HCT116 (cell line): ENCODE results near the gene CCL7. TPM values are rescaled to one million over a fixed set of nuclear protein-coding genes. Genes with fewer than 3 reads are reported as not detected.

Source experiments
- ATAC-seq: fragments of 200-7000 bp; cut with Tn5 transposase; 2 replicates; pipeline ENCODE4 v1.9.1; 2020; ENCODE audit warnings: mild to moderate bottlenecking, moderate library complexity
- BruUV-seq: library from RNA; stranded (reverse); fragments of 400-500 nt; replicated peaks from 2 replicates; lab custom pipeline; 2021; lab: Mats Ljungman, UMichigan
- CTCF ChIA-PET: fragments of 300-600 bp; sonication (Branson Sonifier 250); formaldehyde crosslinking; loops from one replicate; lab custom pipeline; 2021; ENCODE audit warnings: antibody characterized with exemption; lab: Charles Lee
- POLR2A ChIA-PET: fragments of 300-600, 350-600 bp; sonication (Branson Sonifier 250); formaldehyde crosslinking; loops from one replicate; lab custom pipeline; 2021; ENCODE audit warnings: antibody characterized with exemption; lab: Charles Lee
- RAD21 ChIA-PET, 2 experiments: fragments of 300-600 bp; sonication (Branson Sonifier 250); formaldehyde crosslinking; loops; one replicate each; lab custom pipeline; 2023; ENCODE audit warnings: low total read pairs in 2 of 2; ENCODE audit not compliant: uncharacterized antibody in 2 of 2, unreplicated experiment in 2 of 2, low non-redundant PET in 1 of 2; lab: Charles Lee
- DNase-seq: peaks from one replicate; pipeline ENCODE4 v3.0.0-alpha.2; 2010; ENCODE audit warnings: low read depth, low spot score
- H2AFZ ChIP-seq: fragments of 200-600 bp; shearing (Covaris generic), sonication (generic); 2 replicates; pipeline ENCODE4 v1.6.1; 2017; ENCODE audit warnings: low read depth, mixed run types, mixed read lengths, antibody characterized with exemption, low read length; ENCODE audit not compliant: poor library complexity, severe bottlenecking
- H3K27ac ChIP-seq: 2 replicates; pipeline ENCODE4 v1.5.1; 2012; ENCODE audit warnings: low read depth, low read length
- H3K27me3 ChIP-seq: fragments of 200-600 bp; sonication (generic); 2 replicates; pipeline ENCODE4 v1.6.1; 2016; ENCODE audit warnings: mixed run types, low read length, mixed read lengths; ENCODE audit not compliant: insufficient read depth
- H3K36me3 ChIP-seq, 2 experiments: fragments of 200-500 bp in 1 of 2; fragments of 200-600 bp in 1 of 2; sonication (Bioruptor generic) in 1 of 2; sonication (generic) in 1 of 2; 2 replicates each; pipeline versions ENCODE4 v1.5.1 to v1.6.1; 2014 to 2016; ENCODE audit warnings: low read length in 2 of 2, inconsistent platforms in 1 of 2, mixed read lengths in 1 of 2, mixed run types in 1 of 2; ENCODE audit not compliant: insufficient read depth in 2 of 2, control insufficient read depth in 1 of 2
- H3K4me1 ChIP-seq, 2 experiments: fragments of 200-600 bp in 1 of 2; sonication (generic) in 1 of 2; 2 replicates each; pipeline versions ENCODE4 v1.5.1 to v1.6.1; 2012 to 2017; ENCODE audit warnings: low read length in 2 of 2, inconsistent platforms in 1 of 2, mild to moderate bottlenecking in 1 of 2, mixed read lengths in 1 of 2, mixed run types in 1 of 2, moderate library complexity in 1 of 2; ENCODE audit not compliant: insufficient read depth in 2 of 2, control insufficient read depth in 1 of 2
- H3K4me2 ChIP-seq: fragments of 200-600 bp; sonication (generic); 2 replicates; pipeline ENCODE4 v1.6.1; 2017; ENCODE audit warnings: mixed run types, low read length, mixed read lengths
- H3K4me3 ChIP-seq, 2 experiments: fragments of 200-600 bp in 1 of 2; sonication (generic) in 1 of 2; replicated peaks in 1 of 2; 2 replicates each; pipeline ENCODE4 v1.5.1; 2011 to 2016; ENCODE audit warnings: low read length in 2 of 2, control low read depth in 1 of 2, low read depth in 1 of 2, mild to moderate bottlenecking in 1 of 2, mixed read lengths in 1 of 2, mixed run types in 1 of 2
- H3K79me2 ChIP-seq: fragments of 200-600 bp; sonication (generic); 2 replicates; pipeline ENCODE4 v1.6.1; 2017; ENCODE audit warnings: mild to moderate bottlenecking, mixed run types, low read length, moderate library complexity, mixed read lengths; ENCODE audit not compliant: insufficient read depth
- H3K9ac ChIP-seq: fragments of 200-600 bp; sonication (generic); 2 replicates; pipeline ENCODE4 v1.6.1; 2016; ENCODE audit warnings: low read length, mixed read lengths
- H3K9me2 ChIP-seq: fragments of 200-600 bp; sonication (generic), shearing (Covaris generic); 2 replicates; pipeline ENCODE4 v1.6.1; 2017; ENCODE audit warnings: mixed run types, mild to moderate bottlenecking, moderate library complexity; ENCODE audit not compliant: insufficient read depth
- H3K9me3 ChIP-seq, 2 experiments: fragments of 200-500 bp in 1 of 2; fragments of 200-600 bp in 1 of 2; sonication (Bioruptor generic) in 1 of 2; sonication (generic) in 1 of 2; 2 replicates each; pipeline ENCODE4 v1.6.1; 2014 to 2017; ENCODE audit warnings: low read length in 2 of 2, mixed read lengths in 2 of 2, inconsistent platforms in 1 of 2, low read depth in 1 of 2, mild to moderate bottlenecking in 1 of 2, mixed run types in 1 of 2, moderate library complexity in 1 of 2; ENCODE audit not compliant: control insufficient read depth in 1 of 2, insufficient read depth in 1 of 2
- H4K20me1 ChIP-seq: fragments of 200-600 bp; sonication (generic), shearing (Covaris generic); 2 replicates; pipeline ENCODE4 v1.6.1; 2017; ENCODE audit warnings: mixed run types, mild to moderate bottlenecking, moderate library complexity; ENCODE audit not compliant: insufficient read depth
- ATF3 ChIP-seq: IDR thresholded peaks from 2 replicates; pipeline ENCODE4 v1.6.1; 2012
- CBX3 ChIP-seq: IDR thresholded peaks from 2 replicates; pipeline ENCODE4 v1.6.1; 2012; ENCODE audit warnings: low read depth
- CEBPB ChIP-seq: IDR thresholded peaks from 2 replicates; pipeline ENCODE4 v1.6.1; 2012; ENCODE audit warnings: low read depth
- EGR1 ChIP-seq: IDR thresholded peaks from 2 replicates; pipeline ENCODE4 v1.6.1; 2012; ENCODE audit warnings: low read depth
- ELF1 ChIP-seq: IDR thresholded peaks from 2 replicates; pipeline ENCODE4 v1.6.1; 2012; ENCODE audit warnings: low read depth, borderline replicate concordance
- EZH2 ChIP-seq: fragments of 200-600 bp; sonication (generic); IDR thresholded peaks from 2 replicates; pipeline ENCODE4 v1.6.1; 2017; ENCODE audit warnings: antibody characterized with exemption, mixed run types
- JUND ChIP-seq: IDR thresholded peaks from 2 replicates; pipeline ENCODE4 v1.6.1; 2012
- POLR2AphosphoS5 ChIP-seq: IDR thresholded peaks from 2 replicates; pipeline ENCODE4 v1.6.1; 2011; ENCODE audit warnings: mild to moderate bottlenecking, low read depth, low read length, moderate library complexity
- RAD21 ChIP-seq: IDR thresholded peaks from 2 replicates; pipeline ENCODE4 v1.6.1; 2012; ENCODE audit warnings: low read depth, mild to moderate bottlenecking
- SIN3A ChIP-seq: IDR thresholded peaks from 2 replicates; pipeline ENCODE4 v1.6.1; 2012; ENCODE audit warnings: low read depth
- SP1 ChIP-seq: IDR thresholded peaks from 2 replicates; pipeline ENCODE4 v1.6.1; 2012; ENCODE audit warnings: low read depth
- TCF7L2 ChIP-seq: IDR thresholded peaks from 2 replicates; pipeline ENCODE4 v1.7.0; 2011; ENCODE audit warnings: borderline replicate concordance, inconsistent platforms; ENCODE audit not compliant: insufficient read depth, insufficient read length; ENCODE audit errors: extremely low read depth
- ZFX ChIP-seq: fragments of 450-650 bp; IDR thresholded peaks from 2 replicates; pipeline ENCODE4 v1.6.1; 2017
- ZNF274 ChIP-seq: fragments of 200-500 bp; sonication (Bioruptor generic); IDR thresholded peaks from 2 replicates; pipeline ENCODE4 v1.6.1; 2014; ENCODE audit warnings: mild to moderate bottlenecking, low read depth, low read length, inconsistent platforms
- intact Hi-C: fragments of 100-400 bp; cut with micrococcal nuclease; formaldehyde crosslinking; loops from 2 replicates; pipeline ENCODE4 v1.10.0; 2022
- total RNA-seq: library from RNA; stranded (reverse); gene quantifications from one replicate; pipeline ENCODE4 v1.2.1, GENCODE V29; 2021; ENCODE audit not compliant: unreplicated experiment
- TF ChIP-seq, protein P1 (sequence below), 3 experiments: fragments of 200-600 bp in 1 of 3; sonication (generic) in 1 of 3; IDR thresholded peaks in 2 of 3; conservative IDR thresholded peaks in 1 of 3; 2 replicates each; pipeline ENCODE4 v1.5.1; 2012 to 2017; ENCODE audit warnings: low read depth in 2 of 3, low read length in 2 of 3, antibody characterized with exemption in 1 of 3, borderline replicate concordance in 1 of 3, control low read depth in 1 of 3, mild to moderate bottlenecking in 1 of 3, mixed read lengths in 1 of 3, mixed run types in 1 of 3, moderate library complexity in 1 of 3; ENCODE audit not compliant: insufficient read depth in 1 of 3
- TF ChIP-seq, protein P2 (sequence below): IDR thresholded peaks from 2 replicates; pipeline ENCODE4 v1.6.1; 2011; ENCODE audit warnings: mild to moderate bottlenecking, low read length, moderate library complexity; ENCODE audit not compliant: insufficient replicate concordance; ENCODE audit errors: extremely low read depth

The CCL7 gene
- total RNA-seq, 1 experiment from 2014 or later: not detected

- no peak overlapping the region for H3K9ac ChIP-seq
- no peak overlapping the region for H3K27ac ChIP-seq
- intact Hi-C loops: no loop called here
- no peaks in the 10 kb centered on the region for H3K79me2 ChIP-seq
- H3K9me2 ChIP-seq: no peaks in the 10 kb centered on the region
- H2AFZ ChIP-seq: no peak overlapping the region
- no peak overlapping the region for H3K4me2 ChIP-seq
- H3K9me3 ChIP-seq: no peaks in the 10 kb centered on the region
- RAD21 ChIA-PET: no interaction called here
- no peaks in the 10 kb centered on the region for H3K4me1 ChIP-seq
- H3K36me3 ChIP-seq: no peaks in the 10 kb centered on the region
- H4K20me1 ChIP-seq: no peaks in the 10 kb centered on the region
- CTCF ChIA-PET: no interaction called here
- no peak for ATAC-seq
- no TSS peak for BruUV-seq
- no peak overlapping the region for H3K4me3 ChIP-seq
- DNase-seq: no peak
- no peaks in the 10 kb centered on the region for H3K27me3 ChIP-seq
- POLR2A ChIA-PET: no interaction called here
- TF ChIP-seq EZH2 (no peak), ELF1 (no peak), ATF3 (no peak), TCF7L2 (no peak), CEBPB (no peak)
- TF ChIP-seq, protein P1, sequence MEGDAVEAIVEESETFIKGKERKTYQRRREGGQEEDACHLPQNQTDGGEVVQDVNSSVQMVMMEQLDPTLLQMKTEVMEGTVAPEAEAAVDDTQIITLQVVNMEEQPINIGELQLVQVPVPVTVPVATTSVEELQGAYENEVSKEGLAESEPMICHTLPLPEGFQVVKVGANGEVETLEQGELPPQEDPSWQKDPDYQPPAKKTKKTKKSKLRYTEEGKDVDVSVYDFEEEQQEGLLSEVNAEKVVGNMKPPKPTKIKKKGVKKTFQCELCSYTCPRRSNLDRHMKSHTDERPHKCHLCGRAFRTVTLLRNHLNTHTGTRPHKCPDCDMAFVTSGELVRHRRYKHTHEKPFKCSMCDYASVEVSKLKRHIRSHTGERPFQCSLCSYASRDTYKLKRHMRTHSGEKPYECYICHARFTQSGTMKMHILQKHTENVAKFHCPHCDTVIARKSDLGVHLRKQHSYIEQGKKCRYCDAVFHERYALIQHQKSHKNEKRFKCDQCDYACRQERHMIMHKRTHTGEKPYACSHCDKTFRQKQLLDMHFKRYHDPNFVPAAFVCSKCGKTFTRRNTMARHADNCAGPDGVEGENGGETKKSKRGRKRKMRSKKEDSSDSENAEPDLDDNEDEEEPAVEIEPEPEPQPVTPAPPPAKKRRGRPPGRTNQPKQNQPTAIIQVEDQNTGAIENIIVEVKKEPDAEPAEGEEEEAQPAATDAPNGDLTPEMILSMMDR (IDR thresholded peaks at IDR 0.05 in 2 of 3, conservative IDR thresholded peaks at IDR 0.05 in 1 of 3; ENCODE audit: borderline replicate concordance in 1 of 3, insufficient read depth in 1 of 3, low read depth in 2 of 3, low read length in 2 of 3): no peak
These were observed 29.0 kb downstream of the CCL7 start for GRCh38 chr17:34299027-34299426.

DNA sequence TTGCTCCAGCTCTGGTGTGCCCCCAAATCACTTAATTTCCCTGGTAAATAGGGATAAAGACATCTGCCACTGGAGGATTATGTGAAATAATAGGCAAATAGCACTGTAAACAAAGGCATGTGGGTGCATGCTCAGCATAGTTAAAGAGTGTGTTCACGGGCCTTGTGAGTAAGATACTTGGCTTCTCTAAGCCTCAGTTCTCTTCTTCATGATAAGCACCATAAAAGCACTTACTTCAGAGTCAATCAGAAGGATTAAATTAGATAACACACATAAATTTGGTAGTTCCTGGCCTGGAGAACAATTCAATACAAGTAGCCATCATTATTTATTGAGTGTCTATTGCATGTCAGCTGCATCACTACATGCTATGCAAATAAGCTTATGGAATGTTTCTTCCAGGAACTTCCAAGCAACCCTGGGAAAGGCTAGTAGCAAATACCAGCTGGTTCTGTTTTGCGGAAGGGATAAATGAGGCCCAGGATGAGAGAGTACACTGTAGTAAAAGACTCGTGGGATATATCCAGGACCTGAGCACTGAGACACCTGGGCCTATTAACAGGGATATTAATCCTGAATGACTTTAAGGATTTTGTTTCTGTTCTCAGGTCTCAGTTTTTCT lies 30.0 kb downstream of the CCL7 start:
- H3K9me2 ChIP-seq: no peaks in the 10 kb centered on the region
- BruUV-seq: no TSS peak
- TF ChIP-seq CBX3 (no peak), SIN3A (no peak), RAD21 (no peak), ZNF274 (no peak), ZFX (no peak), TCF7L2 (no peak), EGR1 (no peak), CEBPB (no peak), POLR2AphosphoS5 (no peak), SP1 (no peak), JUND (no peak)
- TF ChIP-seq, protein P2, sequence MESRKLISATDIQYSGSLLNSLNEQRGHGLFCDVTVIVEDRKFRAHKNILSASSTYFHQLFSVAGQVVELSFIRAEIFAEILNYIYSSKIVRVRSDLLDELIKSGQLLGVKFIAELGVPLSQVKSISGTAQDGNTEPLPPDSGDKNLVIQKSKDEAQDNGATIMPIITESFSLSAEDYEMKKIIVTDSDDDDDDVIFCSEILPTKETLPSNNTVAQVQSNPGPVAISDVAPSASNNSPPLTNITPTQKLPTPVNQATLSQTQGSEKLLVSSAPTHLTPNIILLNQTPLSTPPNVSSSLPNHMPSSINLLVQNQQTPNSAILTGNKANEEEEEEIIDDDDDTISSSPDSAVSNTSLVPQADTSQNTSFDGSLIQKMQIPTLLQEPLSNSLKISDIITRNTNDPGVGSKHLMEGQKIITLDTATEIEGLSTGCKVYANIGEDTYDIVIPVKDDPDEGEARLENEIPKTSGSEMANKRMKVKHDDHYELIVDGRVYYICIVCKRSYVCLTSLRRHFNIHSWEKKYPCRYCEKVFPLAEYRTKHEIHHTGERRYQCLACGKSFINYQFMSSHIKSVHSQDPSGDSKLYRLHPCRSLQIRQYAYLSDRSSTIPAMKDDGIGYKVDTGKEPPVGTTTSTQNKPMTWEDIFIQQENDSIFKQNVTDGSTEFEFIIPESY: no peak
- no peaks in the 10 kb centered on the region for H4K20me1 ChIP-seq
- POLR2A ChIA-PET: no interaction called here
- ATAC-seq (no peak), DNase-seq (no peak)
- RAD21 ChIA-PET: no interaction called here
- no peaks in the 10 kb centered on the region for H3K9me3 ChIP-seq
- H3K27ac ChIP-seq: no peak overlapping the region
- H3K4me2 ChIP-seq: no peak overlapping the region
- intact Hi-C loops: no loop called here
- CTCF ChIA-PET: no interaction called here
- no peak overlapping the region for H2AFZ ChIP-seq
- H3K79me2 ChIP-seq: no peaks in the 10 kb centered on the region
- no peaks in the 10 kb centered on the region for H3K27me3 ChIP-seq
- H3K4me3 ChIP-seq: no peak overlapping the region
- no peaks in the 10 kb centered on the region for H3K36me3 ChIP-seq
- no peaks in the 10 kb centered on the region for H3K4me1 ChIP-seq
- H3K9ac ChIP-seq: no peak overlapping the region
